HG02798 (cell line): ENCODE measurements around the gene LGALS3.

Source experiments
- ATAC-seq: cut with Tn5 transposase; IDR thresholded peaks from one replicate; pipeline ENCODE4 v1.9.1; 2021; ENCODE audit warnings: mild to moderate bottlenecking; ENCODE audit not compliant: unreplicated experiment, poor library complexity

The LGALS3 gene

DNA sequence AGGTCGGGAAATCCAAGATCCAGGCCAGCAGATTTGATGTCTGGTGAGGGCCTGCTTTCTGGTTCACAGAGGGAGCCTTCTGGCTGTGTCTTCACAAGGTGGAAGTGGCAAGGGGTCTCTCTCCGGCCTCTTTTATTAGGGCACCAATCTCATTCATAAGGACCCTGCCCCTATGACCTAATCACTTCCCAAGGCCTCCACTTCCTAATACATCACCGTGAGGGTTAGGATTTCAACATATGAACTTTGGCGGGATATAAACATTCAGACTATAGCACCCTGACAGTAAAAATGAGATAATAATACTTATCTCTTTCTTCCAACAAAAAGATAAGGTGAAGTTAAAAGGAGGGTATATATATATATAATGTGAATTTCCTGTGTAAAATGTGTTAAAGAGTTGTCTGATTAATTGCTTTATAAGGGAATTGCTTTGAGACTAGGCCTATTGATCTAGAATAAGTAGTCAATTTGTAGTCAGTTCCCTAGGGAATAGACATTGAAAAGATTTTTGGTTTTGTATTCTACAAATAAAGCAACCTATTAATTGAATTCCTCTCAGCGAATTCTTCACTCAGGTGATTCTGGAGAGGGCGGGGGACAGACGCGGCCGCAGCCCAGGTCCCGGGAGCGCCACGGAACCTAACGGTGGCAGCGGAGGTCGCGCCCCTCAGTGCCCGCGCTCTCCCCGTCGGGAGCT, 516 bp upstream of the LGALS3 start:
- ATAC-seq: no peak

DNA sequence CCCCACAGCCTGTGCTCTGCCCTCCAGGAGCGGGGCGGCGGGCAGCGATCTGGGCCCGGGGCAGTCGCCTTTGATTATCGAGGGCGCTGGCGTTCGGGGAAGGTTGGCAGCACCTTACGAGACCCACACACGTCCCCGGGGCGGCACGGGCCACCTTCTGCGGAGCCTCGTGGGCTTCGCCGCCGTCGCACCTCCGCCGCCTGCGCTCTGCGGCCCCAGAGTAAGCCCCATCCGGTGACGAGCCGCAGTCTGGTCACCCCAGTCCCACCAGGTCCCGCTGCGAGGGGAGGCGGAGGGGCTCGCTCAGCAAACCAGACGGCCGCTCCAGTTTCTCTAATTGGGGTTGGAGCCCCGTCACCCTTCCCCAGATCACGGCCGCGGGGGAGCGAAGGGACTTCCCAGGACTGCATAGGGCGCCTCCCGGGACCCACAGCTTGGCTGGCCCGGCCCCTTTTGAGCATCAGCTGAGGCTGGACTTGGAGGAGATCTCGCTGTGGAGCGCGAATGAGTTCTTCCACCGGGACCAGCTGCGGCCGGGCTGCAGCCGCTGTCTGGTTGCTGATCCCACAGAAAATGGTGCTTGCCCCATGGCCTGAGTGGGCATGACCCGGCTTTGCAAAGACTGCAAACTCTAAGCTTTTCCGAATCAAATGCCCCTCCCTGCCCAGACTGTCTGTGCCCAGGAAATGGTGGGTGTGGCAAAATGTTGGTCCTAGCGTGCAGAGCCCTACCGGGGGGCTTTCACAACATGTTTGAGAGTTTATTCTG, 560 bp downstream of the LGALS3 start:
- ATAC-seq: peak; percentile 56

DNA sequence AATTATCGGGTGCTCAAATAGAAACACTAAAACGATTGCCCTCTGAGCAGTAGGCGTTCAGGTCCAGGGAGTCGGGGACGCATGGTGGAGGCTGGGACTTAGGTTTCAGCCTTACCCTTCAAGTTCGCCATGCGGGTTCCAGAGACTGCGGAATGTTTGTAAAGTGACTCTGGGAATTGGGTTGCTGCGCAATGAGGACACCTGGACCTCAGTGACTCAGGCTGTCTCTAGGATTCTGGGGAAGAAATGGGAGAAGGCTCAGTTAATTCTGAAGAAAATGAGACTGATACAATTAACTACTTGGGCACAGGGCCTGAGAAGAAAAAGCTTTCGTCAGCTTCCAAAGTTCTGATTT, 1.1 kb downstream of the LGALS3 start:
- ATAC-seq: no peak

DNA sequence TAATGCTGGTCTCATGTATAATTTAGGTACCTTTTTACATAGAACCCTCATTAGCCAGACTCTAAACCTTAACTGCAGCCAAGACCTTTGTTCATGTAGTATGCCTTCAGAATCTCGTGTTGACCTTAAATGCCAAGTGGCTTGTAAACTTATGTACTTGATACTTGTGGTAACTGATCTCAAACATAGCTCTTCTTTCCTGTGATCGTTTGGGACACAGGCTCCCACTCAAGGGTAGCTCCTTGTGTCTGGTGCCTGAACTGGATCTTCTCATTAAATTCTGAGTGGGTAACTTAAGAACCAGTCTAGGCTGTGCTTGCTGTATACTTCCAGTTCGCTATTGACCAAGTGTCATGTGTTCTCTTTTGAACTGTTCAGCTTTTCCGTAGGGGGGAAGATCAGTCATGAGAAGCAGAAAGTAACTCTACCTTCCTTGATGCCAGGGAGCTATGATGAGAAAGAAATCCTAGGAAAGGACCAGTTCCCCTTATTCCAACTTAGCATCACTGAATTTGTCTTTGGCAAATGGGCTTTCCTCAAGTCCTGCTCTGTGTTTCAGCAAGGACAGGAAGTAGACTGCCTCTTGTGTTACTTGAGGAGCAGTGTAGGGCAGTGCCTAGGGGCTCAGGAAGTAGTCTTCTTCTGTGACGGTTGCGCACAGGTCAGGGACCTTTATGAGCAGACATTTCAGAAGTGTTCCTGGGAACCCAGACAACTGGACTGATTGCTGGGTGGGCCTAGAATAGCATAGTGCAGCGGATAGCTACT, 2.5 kb downstream of the LGALS3 start:
- no peak for ATAC-seq

DNA sequence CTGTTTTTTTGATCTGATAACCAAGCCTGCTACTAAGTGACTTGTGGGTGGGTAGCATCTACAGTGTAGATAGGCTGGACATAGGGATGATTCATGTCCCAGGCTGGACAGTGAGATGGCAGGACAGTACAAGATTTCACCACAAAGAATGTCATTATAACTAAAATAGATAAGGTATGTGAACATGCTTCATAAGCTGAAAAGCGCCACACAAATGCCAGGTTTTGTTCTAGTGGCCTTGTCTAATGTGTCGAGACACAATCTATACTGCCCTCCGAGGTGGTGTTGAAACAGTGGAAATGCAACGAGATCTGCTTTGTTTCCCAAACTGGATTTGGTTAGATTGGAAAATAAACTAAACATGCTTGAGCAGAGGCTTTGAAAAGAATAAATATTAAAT, 4.4 kb downstream of the LGALS3 start:
- ATAC-seq: no peak

DNA sequence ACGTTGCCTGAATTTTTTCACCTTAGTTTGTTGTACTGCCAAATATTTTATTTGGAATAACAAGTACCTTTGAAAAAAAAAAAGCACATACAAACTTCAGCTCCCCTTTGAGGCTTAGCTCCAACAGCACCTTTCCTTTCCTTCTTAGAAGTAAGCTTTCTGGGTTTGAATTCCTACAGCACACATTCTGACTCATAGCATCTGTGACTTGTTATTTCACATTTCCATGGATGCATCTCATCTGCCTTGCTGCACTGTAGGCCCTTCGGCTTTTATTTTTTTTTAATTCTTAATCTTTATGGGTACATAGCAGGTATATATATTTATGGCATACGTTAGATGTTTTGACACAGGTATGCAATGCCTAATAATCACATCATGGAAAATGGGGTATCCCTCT, 7.2 kb downstream of the LGALS3 start:
- ATAC-seq: no peak

DNA sequence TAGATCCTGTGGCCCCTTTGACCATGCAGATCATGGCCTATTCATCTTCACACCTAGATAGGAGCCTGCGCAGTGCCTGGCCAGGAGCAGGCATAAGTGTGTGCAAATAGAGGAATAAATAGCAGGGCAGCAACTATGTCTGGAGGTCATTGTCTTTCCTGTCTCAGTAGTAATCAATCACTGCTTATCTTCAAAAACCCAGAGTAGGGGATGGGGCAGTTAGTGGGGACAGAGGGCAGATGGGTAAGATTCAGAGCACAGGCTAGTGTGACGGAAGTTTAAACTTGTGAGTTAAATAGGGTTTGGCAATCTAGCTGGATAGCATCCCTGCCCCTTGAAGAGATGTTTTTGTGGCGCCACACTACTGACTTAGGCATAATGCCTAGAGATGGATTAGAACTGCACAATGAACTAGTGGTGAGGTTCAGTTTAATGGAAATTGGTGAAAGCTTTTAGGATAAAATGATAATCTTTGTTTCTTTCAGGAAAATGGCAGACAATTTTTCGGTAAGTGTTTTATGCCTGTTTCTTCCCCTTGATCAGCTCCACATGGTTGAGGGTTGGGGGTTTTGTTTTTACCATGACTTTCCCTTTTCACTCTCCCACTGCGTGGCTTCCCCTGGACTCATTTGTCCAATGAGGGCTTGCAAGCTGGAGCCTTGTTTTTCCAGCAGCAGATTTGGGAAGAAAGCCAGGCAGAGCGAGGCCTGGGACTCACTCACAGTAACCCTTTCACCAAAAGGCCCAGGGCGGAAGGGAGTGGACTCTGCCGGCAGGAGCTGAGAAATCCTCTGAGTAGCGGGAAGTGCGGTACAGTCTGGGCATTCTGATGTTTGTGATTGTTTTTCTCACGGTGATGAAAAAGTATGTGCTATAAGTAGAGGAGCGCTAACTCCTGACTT, 8.1 kb downstream of the LGALS3 start:
- no peak for ATAC-seq

DNA sequence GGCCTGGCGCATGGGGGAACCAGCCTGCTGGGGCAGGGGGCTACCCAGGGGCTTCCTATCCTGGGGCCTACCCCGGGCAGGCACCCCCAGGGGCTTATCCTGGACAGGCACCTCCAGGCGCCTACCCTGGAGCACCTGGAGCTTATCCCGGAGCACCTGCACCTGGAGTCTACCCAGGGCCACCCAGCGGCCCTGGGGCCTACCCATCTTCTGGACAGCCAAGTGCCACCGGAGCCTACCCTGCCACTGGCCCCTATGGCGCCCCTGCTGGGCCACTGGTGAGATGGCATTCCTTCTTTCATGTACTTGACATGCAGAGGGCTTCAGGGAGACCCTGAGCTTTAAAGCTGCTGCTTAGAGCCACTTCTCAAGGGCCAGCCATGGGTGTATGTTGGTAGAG, 9.0 kb downstream of the LGALS3 start:
- no peak for ATAC-seq

DNA sequence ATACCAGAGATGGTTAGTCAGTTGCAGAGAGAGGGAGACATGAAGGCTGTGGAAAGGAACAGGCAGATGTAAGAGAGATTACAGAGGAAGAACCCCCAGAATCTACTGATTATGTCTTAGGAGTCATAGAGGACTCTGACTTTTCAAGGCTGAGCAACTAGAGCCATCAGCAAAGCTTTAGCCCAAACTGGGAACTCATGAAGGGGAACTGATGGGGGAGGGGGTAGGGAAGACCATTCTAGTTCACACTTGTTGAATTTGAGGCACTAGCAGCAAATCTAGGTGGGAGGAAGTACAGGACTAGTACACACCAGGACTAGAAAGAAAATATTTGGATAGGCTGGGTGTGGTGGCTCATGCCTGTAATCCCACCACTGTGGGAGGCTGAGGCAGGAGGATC, 10.1 kb downstream of the LGALS3 start:
- no peak for ATAC-seq

DNA sequence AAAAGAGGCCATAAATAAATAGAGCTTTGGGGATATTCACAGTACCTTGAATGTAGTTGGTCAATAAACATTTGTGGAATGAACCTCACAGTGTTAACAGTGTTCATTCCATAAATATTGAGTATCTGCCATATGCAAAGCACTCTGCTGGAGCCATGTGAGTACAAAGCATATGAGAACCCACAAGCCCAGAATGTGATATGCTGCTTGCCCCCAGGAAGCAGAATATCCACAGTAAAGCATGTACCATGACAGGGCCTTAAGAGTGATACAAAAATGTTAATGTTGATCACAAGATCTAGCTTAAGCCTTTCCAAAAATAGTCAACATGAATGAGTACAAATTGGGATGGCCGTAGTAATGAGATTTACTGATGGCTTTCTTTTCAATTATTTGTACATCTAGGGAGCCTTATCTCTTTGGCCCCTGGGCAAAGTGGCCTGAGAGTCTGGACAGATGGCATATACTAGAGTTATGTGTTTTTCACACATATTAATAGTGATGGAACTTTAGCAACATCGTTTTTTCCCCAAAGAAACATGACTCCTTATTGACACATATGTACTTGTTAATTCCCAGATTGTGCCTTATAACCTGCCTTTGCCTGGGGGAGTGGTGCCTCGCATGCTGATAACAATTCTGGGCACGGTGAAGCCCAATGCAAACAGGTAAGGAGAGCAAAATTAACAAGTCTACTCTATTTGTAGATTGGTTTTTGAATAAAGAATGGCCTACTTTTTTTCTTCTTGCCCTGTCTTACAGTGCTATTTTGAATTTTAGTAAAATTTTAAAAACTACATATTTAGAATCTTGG, 10.9 kb downstream of the LGALS3 start:
- ATAC-seq: no peak

DNA sequence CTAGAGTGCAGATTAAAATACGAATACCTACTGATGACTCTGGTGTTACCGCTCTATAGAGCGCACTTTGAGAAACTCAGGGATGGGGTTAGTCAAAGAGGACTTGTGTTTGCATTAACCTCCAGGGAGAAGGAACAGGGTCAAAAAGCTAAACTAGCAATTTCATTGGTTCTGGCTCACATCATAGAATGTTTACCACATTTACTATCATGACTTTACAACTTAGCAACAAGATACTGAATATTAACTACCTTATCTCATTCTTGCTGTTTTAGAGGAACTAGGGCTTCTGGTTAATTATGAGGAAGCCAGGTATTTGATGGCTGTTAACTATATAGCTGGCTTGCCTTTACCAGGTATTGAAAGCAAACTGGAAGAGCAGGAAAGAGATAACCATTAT, 12.8 kb downstream of the LGALS3 start:
- ATAC-seq: no peak

DNA sequence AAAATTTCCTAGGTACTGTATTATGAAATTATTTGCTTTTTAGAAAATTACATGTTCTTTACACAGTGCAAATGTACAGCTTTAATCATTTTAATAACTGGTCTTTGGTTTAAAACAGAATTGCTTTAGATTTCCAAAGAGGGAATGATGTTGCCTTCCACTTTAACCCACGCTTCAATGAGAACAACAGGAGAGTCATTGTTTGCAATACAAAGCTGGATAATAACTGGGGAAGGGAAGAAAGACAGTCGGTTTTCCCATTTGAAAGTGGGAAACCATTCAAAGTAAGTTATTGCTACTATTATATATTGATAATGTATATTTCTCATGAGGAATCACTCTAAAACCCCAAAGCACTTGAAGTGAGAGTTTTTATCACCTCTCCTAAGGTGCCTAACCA, 13.4 kb downstream of the LGALS3 start:
- ATAC-seq: no peak

DNA sequence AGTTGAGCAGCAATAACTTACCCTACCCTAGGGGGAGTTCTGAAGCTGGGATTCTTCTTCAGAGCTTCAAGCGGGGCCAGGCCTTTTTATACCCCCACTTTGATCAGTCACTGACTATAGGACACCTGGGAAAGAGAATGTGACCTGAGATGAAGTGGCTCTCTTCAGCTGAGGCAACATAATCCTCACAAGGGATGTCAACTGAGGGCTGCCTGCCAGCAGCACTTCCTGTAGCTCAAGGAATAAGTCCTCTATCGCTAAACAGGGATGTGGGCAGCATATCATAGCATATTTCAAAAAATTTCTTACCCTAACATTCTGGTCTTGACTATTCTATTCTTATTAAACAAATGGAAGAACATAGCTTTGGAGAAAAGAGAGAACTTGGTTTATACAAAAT, 17.4 kb downstream of the LGALS3 start:
- ATAC-seq: no peak

DNA sequence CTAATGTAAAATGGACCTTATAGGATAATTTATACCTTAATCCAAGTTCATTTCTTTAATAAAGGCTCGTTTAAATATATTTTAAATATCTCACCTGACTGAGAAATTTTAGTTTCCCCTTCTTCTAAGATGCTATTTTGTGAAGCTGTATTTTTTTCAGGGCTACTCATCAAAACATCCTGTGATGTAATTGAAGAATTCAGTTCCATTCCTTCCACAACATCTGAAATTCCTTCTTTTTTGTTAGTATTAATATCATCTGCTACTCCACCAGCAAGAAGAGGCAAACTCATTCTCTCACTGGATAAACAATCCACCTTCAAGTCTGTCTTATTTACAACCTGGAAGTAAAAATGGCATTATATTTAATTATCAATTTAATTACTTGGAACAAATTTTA, 22.5 kb downstream of the LGALS3 start:
- no peak for ATAC-seq

DNA sequence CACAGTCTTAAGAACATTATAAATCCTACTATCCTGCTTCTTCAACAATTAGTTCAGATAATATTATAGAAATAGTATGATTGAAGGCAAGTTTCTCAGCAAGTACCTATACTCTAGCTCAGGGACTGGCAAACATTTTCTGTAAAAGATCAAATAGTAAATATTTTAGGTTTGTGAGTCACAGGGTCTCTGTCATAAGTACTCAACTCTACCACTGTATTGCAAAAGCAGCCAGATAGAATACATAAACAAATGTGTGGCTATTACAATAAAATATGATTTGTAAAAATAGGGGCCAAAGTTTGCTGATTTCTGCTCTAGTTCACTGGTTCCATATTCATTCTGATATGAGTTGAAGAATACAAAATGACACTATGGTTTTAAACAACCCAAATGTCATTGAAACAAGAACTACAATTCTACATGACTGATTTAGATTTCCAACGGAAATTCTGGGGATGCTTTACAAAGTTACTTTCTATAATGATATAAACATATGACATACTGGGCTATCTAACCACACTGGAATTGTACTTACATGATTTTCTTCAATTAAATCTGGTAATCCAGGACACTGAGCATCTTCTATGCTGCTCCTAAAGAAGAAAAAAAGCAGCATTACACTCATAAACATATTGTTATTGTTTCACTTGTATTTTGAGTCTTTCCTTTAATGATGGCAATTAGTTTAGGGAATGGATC, 23.2 kb downstream of the LGALS3 start:
- no peak for ATAC-seq

DNA sequence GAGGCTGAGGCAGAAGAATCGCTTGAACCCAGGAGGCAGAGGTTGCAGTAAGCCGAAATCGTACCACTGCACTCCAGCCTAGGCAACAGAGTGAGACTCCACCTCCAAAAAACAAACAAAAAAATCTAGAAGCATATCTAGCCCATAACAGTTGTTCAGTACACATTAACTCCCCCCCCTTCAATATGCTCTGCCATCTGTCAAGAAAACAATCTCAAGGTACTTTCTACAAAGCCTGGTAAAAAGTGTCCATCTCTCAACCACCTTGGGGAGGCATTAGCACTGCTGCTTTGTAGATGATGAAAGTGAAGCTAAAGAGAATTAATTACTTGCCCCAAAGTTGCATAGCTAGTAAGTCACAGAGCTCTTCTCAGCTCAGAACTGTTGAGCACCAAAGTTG, 24.9 kb downstream of the LGALS3 start:
- no peak for ATAC-seq

DNA sequence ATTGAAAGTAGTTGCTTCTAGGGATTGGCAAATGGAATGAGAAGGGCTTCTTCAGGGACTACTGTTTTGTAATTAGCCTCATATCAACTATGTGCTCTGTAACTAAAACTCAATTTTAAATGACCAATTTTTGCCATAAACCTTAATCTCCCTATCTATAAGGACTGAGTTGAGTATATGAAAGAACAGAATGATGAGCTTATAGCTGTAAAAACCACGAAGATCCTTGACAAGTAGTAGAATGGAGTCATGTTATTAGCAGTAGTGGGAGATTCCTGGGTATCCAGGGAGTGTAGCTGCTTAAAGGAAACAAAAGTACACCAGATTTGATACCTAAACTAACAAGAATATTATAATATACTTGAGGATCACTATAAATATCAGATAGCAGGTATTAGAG, 28.0 kb downstream of the LGALS3 start:
- no peak for ATAC-seq

DNA sequence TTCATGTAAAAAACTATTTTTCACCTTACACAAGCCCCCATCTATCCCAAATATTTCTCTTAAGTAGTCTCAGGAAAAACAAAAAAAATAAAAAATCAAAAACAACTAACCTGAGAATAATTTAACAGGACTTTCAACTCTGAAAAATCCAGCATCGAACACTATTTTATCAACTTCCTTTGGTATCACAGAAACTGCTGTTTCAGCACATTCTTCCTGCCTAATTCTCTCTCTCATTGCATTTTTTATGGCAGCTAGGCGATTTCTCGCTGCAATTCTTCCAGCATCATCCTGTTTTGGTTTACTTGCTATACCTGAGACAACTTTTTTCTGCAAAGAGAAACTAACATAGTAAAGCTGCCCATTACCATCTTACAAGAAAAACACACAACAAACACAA, 29.4 kb downstream of the LGALS3 start:
- ATAC-seq: no peak

DNA sequence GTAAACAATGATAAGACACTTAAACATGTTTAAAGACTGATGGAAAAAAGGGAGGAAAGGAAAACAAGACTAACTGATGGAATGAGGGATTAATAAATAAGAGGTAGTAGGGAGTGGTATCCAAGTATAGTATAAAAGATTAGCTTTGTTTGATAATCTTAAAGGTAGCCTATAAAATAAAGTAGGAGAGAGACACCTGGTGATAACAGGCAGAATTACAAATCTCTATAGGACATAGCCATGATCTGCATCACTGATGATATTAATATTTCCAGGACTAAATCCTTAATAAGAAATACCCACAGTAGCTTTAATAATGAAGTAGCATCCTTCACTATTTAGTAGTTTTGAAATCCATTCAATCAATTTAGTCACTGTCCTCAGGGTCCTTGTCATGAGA, 31.9 kb downstream of the LGALS3 start:
- ATAC-seq: no peak
